CMK (cell line): ENCODE results near the gene NLRC5.
"Not testable (repeated sequence)": the region's sequence is repeated elsewhere in the genome, so short reads cannot be mapped to it uniquely, and the experiment has no call there.

Experiments used
- DNase-seq: peaks from one replicate; pipeline ENCODE4 v3.0.0-alpha.2; 2010; ENCODE audit warnings: low read depth

The NLRC5 gene

GRCh38 chr16:57100445-57100844 lies 111.1 kb downstream of the NLRC5 start:
- no peak for DNase-seq

- no peak for DNase-seq
Measured at GRCh38 chr16:57102888-57103851, 113.8 kb downstream of the NLRC5 start.

- no peak for DNase-seq
Measured at GRCh38 chr16:57104706-57105105, 115.3 kb downstream of the NLRC5 start.

- DNase-seq: no peak
Measured at GRCh38 chr16:57105184-57105583, 115.8 kb downstream of the NLRC5 start.

- DNase-seq: no peak
Measured at GRCh38 chr16:57106767-57107166, 117.4 kb downstream of the NLRC5 start.

- no peak for DNase-seq
Measured at GRCh38 chr16:57107321-57107922, 118.1 kb downstream of the NLRC5 start.

- DNase-seq: no peak
Measured at GRCh38 chr16:57108432-57108831, 119.1 kb downstream of the NLRC5 start.

GRCh38 chr16:57109259-57110105 lies 120.1 kb downstream of the NLRC5 start:
- DNase-seq: not testable (repeated sequence)

GRCh38 chr16:57110937-57111336 lies 121.6 kb downstream of the NLRC5 start:
- DNase-seq: no peak

- DNase-seq: no peak
Measured at GRCh38 chr16:57111420-57111819, 122.1 kb downstream of the NLRC5 start.

GRCh38 chr16:57112403-57113041 lies 123.2 kb downstream of the NLRC5 start:
- DNase-seq: no peak

- DNase-seq: no peak
Measured at GRCh38 chr16:57113042-57113453, 123.7 kb downstream of the NLRC5 start.

- DNase-seq: no peak
Measured at GRCh38 chr16:57113664-57114063, 124.3 kb downstream of the NLRC5 start.

GRCh38 chr16:57115168-57115513 lies 125.8 kb downstream of the NLRC5 start:
- DNase-seq: no peak

- DNase-seq: no peak
Measured at GRCh38 chr16:57115514-57116182, 126.3 kb downstream of the NLRC5 start.

- DNase-seq: no peak
Measured at GRCh38 chr16:57118461-57119084, 129.2 kb downstream of the NLRC5 start.

GRCh38 chr16:57123216-57123973 lies 134.0 kb downstream of the NLRC5 start:
- no peak for DNase-seq

- no peak for DNase-seq
Measured at GRCh38 chr16:57123974-57124674, 134.8 kb downstream of the NLRC5 start.

- no peak for DNase-seq
Measured at GRCh38 chr16:57125376-57125775, 136.0 kb downstream of the NLRC5 start.

GRCh38 chr16:57125969-57126368 lies 136.6 kb downstream of the NLRC5 start:
- DNase-seq: no peak
